Erythroblast (primary cell): ENCODE measurements around the gene LENEP.

ENCODE experiments used
- GATA1 ChIP-seq: IDR thresholded peaks from 2 replicates; pipeline ENCODE4 v1.6.1; 2011; ENCODE audit warnings: low read depth, mild to moderate bottlenecking, control low read depth, low read length, moderate library complexity
- POLR2A ChIP-seq: IDR thresholded peaks from 2 replicates; pipeline ENCODE4 v1.6.1; 2011; ENCODE audit warnings: mild to moderate bottlenecking, low read length

GRCh38 chr1:154951901-154952657, 41.3 kb upstream of the LENEP start:
- TF ChIP-seq POLR2A (no peak), GATA1 (no peak)
